Mucosa of descending colon (tissue), 3 donors: ENCODE data around the gene LONP2. TPM values are rescaled to one million over a fixed set of nuclear protein-coding genes. Genes with fewer than 3 reads are reported as not detected.

ENCODE experiments used
- ATAC-seq: fragments of 200-7000 bp; cut with Tn5 transposase; one replicate; pipeline ENCODE4 v1.9.1; 2020; ENCODE audit warnings: mild to moderate bottlenecking, moderate library complexity
- DNase-seq, 3 donors: peaks; one replicate each; pipeline ENCODE4 v3.0.0-alpha.2; 2020
- H3K36me3 ChIP-seq: fragments of 200-600 bp; one replicate; pipeline ENCODE4 v1.8.0; 2021; ENCODE audit warnings: low read depth, mild to moderate bottlenecking
- H3K4me1 ChIP-seq: fragments of 200-600 bp; one replicate; pipeline ENCODE4 v1.8.0; 2021; ENCODE audit warnings: low read depth, mild to moderate bottlenecking
- H3K4me3 ChIP-seq: fragments of 200-600 bp; one replicate; pipeline ENCODE4 v1.8.0; 2021; ENCODE audit warnings: mild to moderate bottlenecking
- H3K9me3 ChIP-seq: fragments of 200-600 bp; one replicate; pipeline ENCODE4 v1.8.0; 2021; ENCODE audit warnings: mild to moderate bottlenecking
- intact Hi-C, 2 donors: fragments of 100-400 bp; cut with DNase I in 1 of 2; cut with micrococcal nuclease in 1 of 2; formaldehyde crosslinking; loops; one replicate each; pipeline versions ENCODE4 v1.11.0 to v1.11.1; 2022; cut with DNase I, micrococcal nuclease
- total RNA-seq, 3 donors: library from RNA; stranded (reverse); fragmentation: NEBNext Ultra II Directional in 2 of 3; extraction: Animal tissue kit (Norgen Biotek cat#: 25700) in 2 of 3; gene quantifications; one replicate each; pipeline versions ENCODE4 v1.2.1 to v1.2.4, GENCODE V29; 2021 to 2023
- TF ChIP-seq, protein P1 (sequence below): fragments of 200-600 bp; IDR thresholded peaks from one replicate; pipeline ENCODE4 v1.8.0; 2022; ENCODE audit warnings: antibody characterized with exemption, mild to moderate bottlenecking
- donor health status: DM: no; HTN: no; CAD: no; lungs with moderate emphysema.
- donor health status: DM: no; HTN: no; CAD: no.
- donor health status: DM: no; HTN: yes; CAD: no.

The LONP2 gene
- total RNA-seq, 3 donors from 2014 or later, result 55.8 to 80.4 (median 68.4) TPM

- DNase-seq, result peak in 1 of 3 donors; percentile 55
- peak; percentile 92 for ATAC-seq
- intact Hi-C loops, result no loop called here
- H3K4me1 ChIP-seq, result no peaks in the 10 kb centered on the region
- H3K36me3 ChIP-seq, result no peaks in the 10 kb centered on the region
- no peak overlapping the region for H3K4me3 ChIP-seq
- TF ChIP-seq, protein P1, sequence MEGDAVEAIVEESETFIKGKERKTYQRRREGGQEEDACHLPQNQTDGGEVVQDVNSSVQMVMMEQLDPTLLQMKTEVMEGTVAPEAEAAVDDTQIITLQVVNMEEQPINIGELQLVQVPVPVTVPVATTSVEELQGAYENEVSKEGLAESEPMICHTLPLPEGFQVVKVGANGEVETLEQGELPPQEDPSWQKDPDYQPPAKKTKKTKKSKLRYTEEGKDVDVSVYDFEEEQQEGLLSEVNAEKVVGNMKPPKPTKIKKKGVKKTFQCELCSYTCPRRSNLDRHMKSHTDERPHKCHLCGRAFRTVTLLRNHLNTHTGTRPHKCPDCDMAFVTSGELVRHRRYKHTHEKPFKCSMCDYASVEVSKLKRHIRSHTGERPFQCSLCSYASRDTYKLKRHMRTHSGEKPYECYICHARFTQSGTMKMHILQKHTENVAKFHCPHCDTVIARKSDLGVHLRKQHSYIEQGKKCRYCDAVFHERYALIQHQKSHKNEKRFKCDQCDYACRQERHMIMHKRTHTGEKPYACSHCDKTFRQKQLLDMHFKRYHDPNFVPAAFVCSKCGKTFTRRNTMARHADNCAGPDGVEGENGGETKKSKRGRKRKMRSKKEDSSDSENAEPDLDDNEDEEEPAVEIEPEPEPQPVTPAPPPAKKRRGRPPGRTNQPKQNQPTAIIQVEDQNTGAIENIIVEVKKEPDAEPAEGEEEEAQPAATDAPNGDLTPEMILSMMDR, result no peak
- no peaks in the 10 kb centered on the region for H3K9me3 ChIP-seq
Observed at GRCh38 chr16:48203974-48204824, 39.9 kb upstream of the LONP2 start.

GRCh38 chr16:48204825-48205151, 39.3 kb upstream of the LONP2 start:
- no peak for DNase-seq
- no peak overlapping the region for H3K4me3 ChIP-seq
- TF ChIP-seq, protein P1, result no peak
- H3K4me1 ChIP-seq, result no peaks in the 10 kb centered on the region
- no peaks in the 10 kb centered on the region for H3K36me3 ChIP-seq
- intact Hi-C loops, result no loop called here
- no peaks in the 10 kb centered on the region for H3K9me3 ChIP-seq
- ATAC-seq, result no peak

GRCh38 chr16:48206594-48207242, 37.4 kb upstream of the LONP2 start:
- TF ChIP-seq, protein P1, result no peak
- no peaks in the 10 kb centered on the region for H3K9me3 ChIP-seq
- intact Hi-C loops, result no loop called here
- ATAC-seq, result peak; percentile 41
- DNase-seq, result no peak
- no peaks in the 10 kb centered on the region for H3K4me1 ChIP-seq
- no peak overlapping the region for H3K4me3 ChIP-seq
- H3K36me3 ChIP-seq, result no peaks in the 10 kb centered on the region

DNA sequence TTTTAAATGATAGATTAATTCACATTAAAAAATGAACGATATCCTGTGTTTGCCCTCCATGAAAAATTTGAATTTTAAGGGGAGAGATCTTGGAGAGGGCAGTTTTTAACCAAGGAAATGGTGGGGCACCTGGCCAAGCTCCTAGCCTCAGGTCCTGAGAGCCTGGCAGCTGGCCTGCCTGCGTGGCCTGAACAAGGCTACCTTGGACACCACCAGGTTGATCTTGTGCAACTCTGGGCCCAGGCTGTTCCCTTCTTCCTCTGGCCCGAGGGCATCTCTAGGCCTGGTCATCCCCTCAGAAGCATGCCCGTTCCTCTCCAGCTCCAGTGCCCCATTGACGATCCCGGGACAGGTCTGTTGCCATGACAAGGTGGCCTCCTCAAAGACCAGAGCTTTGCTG, 33.4 kb upstream of the LONP2 start:
- H3K9me3 ChIP-seq, result no peaks in the 10 kb centered on the region
- TF ChIP-seq, protein P1, result no peak
- intact Hi-C loops, result no loop called here
- H3K4me3 ChIP-seq, result no peak overlapping the region
- no peak for DNase-seq
- ATAC-seq, result no peak
- H3K4me1 ChIP-seq, result no peaks in the 10 kb centered on the region
- H3K36me3 ChIP-seq, result no peaks in the 10 kb centered on the region

DNA sequence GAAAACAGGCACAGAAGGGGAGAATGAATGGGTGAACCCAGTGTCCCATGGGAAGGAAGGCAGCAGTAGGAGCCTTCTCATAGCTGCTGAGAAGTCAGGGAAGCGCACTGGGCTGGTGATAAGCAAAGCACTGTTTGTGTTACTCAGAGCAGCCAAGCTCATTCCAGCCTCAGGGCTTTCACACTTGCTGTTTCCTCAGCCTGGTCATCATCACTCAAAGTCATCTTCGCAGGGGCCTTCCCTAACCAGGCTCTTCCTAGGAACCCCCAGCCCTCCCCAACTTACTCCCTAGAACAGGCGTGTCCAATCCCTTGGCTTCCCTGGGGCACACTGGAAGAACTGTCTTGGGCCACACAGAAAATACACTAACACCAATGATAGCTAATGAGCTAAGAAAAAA, 32.1 kb upstream of the LONP2 start:
- intact Hi-C loops, result no loop called here
- ATAC-seq (no peak), DNase-seq (no peak)
- TF ChIP-seq, protein P1, result no peak
- H3K4me1 ChIP-seq, result no peaks in the 10 kb centered on the region
- no peaks in the 10 kb centered on the region for H3K9me3 ChIP-seq
- no peak overlapping the region for H3K4me3 ChIP-seq
- H3K36me3 ChIP-seq, result no peaks in the 10 kb centered on the region
